K562 (cell line): ENCODE measurements around the gene FOXJ2. TPM values are rescaled to one million over a fixed set of nuclear protein-coding genes. Genes with fewer than 3 reads are reported as not detected.
"Not testable (repeated sequence)": the region's sequence is repeated elsewhere in the genome, so short reads cannot be mapped to it uniquely, and the experiment has no call there.

Experiments used
- ATAC-seq: fragments of 200-7000 bp; cut with Tn5 transposase; 3 replicates; pipeline ENCODE4 v1.9.1; 2020; ENCODE audit warnings: moderate library complexity
- BruUV-seq: library from RNA; stranded (reverse); fragments of 400-500 nt; replicated peaks from 2 replicates; lab custom pipeline; 2021; lab: Mats Ljungman, UMichigan
- CTCF ChIA-PET: fragments of 300-600 bp; formaldehyde crosslinking; extraction: SDS; loops from one replicate; lab custom pipeline; 2021; ENCODE audit warnings: low intra/inter-chr PET ratio; lab: Yijun Ruan, JAX
- POLR2A ChIA-PET: fragments of 300-600, 350-650 bp; sonication (Branson Sonifier 250); formaldehyde crosslinking; extraction: SDS; loops from one replicate; lab custom pipeline; 2021; ENCODE audit warnings: antibody characterized with exemption, inconsistent platforms; lab: Yijun Ruan, JAX
- DNase-seq, 4 experiments: peaks; one replicate each; pipeline versions ENCODE4 v3.0.0 to v3.0.0-alpha.2; 2011 to 2018; ENCODE audit warnings: low spot score in 3 of 4, mixed read lengths in 3 of 4; ENCODE audit errors: extremely low read depth in 1 of 4
- FAIRE-seq: peaks from 2 replicates; lab custom pipeline; 2011; peaks lifted over from hg19 to GRCh38; lab: Jason Lieb, UNC
- H2AFZ ChIP-seq: 2 replicates; pipeline ENCODE4 v1.6.0; 2011; ENCODE audit warnings: low read depth, low read length, control low read depth, inconsistent platforms
- H3K27ac ChIP-seq: fragments of 200-600 bp; 3 replicates; pipeline ENCODE4 v1.8.0; 2011; ENCODE audit warnings: low read depth, mild to moderate bottlenecking, control low read depth, inconsistent platforms, low read length, moderate library complexity, mixed read lengths; ENCODE audit errors: extremely low read depth
- H3K27me3 ChIP-seq, 2 experiments: fragments of 300-600 bp in 1 of 2; 2 replicates in 1 of 2; 3 replicates in 1 of 2; pipeline versions ENCODE4 v1.6.0 to v1.8.0; 2011; ENCODE audit warnings: inconsistent platforms in 2 of 2, low read length in 2 of 2, mild to moderate bottlenecking in 1 of 2, mixed read lengths in 1 of 2, moderate library complexity in 1 of 2; ENCODE audit not compliant: control insufficient read depth in 2 of 2, insufficient read depth in 2 of 2
- H3K36me3 ChIP-seq: fragments of 300-600 bp; 3 replicates; pipeline ENCODE4 v1.8.0; 2011; ENCODE audit warnings: mild to moderate bottlenecking, low read length, inconsistent platforms; ENCODE audit not compliant: control insufficient read depth, insufficient read depth
- H3K4me1 ChIP-seq, 2 experiments: fragments of 200-600 bp in 1 of 2; replicated peaks in 1 of 2; 2 replicates in 1 of 2; 3 replicates in 1 of 2; pipeline versions ENCODE4 v1.5.1 to v1.8.0; 2011; ENCODE audit warnings: inconsistent platforms in 2 of 2, low read length in 2 of 2, mild to moderate bottlenecking in 1 of 2, mixed read lengths in 1 of 2, moderate library complexity in 1 of 2; ENCODE audit not compliant: control insufficient read depth in 2 of 2, insufficient read depth in 2 of 2
- H3K4me2 ChIP-seq: 2 replicates; pipeline ENCODE4 v1.6.1; 2011; ENCODE audit warnings: low read length, control low read depth, inconsistent platforms, mixed read lengths; ENCODE audit not compliant: insufficient read depth
- H3K4me3 ChIP-seq: fragments of 200-600 bp; sonication (generic), shearing (Covaris generic); 2 replicates; pipeline ENCODE4 v1.5.1; 2016; ENCODE audit warnings: control low read depth, inconsistent platforms
- H3K79me2 ChIP-seq: fragments of 200-600 bp; 3 replicates; pipeline ENCODE4 v1.8.0; 2011; ENCODE audit warnings: low read length, inconsistent platforms; ENCODE audit not compliant: control insufficient read depth, insufficient read depth
- H3K9ac ChIP-seq, 2 experiments: 2 replicates each; pipeline versions ENCODE4 v1.6.0 to v1.6.1; 2011; ENCODE audit warnings: low read depth in 2 of 2, low read length in 2 of 2, control low read depth in 1 of 2, inconsistent platforms in 1 of 2, mild to moderate bottlenecking in 1 of 2, mixed read lengths in 1 of 2; ENCODE audit not compliant: insufficient read depth in 1 of 2
- H3K9me1 ChIP-seq: one replicate; pipeline ENCODE4 v1.6.0; 2011; ENCODE audit warnings: inconsistent platforms, mild to moderate bottlenecking, low read length, moderate library complexity; ENCODE audit not compliant: control insufficient read depth, insufficient read depth
- H3K9me3 ChIP-seq: replicated peaks from 2 replicates; pipeline ENCODE4 v1.5.1; 2011; ENCODE audit warnings: low read depth, low read length, inconsistent platforms; ENCODE audit not compliant: control insufficient read depth, insufficient read depth
- H4K20me1 ChIP-seq: replicated peaks from 2 replicates; pipeline ENCODE4 v1.6.1; 2011; ENCODE audit warnings: low read length, inconsistent platforms, mixed read lengths; ENCODE audit not compliant: control insufficient read depth, insufficient read depth
- COPS2 ChIP-seq: fragments of 450-650 bp; conservative IDR thresholded peaks from 2 replicates; pipeline ENCODE4 v1.6.1; 2016; ENCODE audit warnings: mild to moderate bottlenecking, moderate library complexity
- GTF2B ChIP-seq: IDR thresholded peaks from 2 replicates; pipeline ENCODE4 v1.6.1; 2011; ENCODE audit not compliant: insufficient read length; ENCODE audit errors: extremely low read depth
- HNRNPK ChIP-seq: fragments of 200-400 bp; formaldehyde crosslinking; IDR thresholded peaks from one replicate; pipeline ENCODE4 v1.6.1; 2018; ENCODE audit warnings: mild to moderate bottlenecking, low read depth, low read length; ENCODE audit not compliant: poor library complexity, severe bottlenecking
- MAX ChIP-seq: sonication (generic); formaldehyde crosslinking; IDR thresholded peaks from 2 replicates; pipeline ENCODE4 v1.9.0; 2022; ENCODE audit warnings: mild to moderate bottlenecking, missing genetic modification reagents
- MBD2 ChIP-seq: sonication (generic); IDR thresholded peaks from 2 replicates; pipeline ENCODE4 v1.6.1; 2016; ENCODE audit warnings: low read depth, borderline replicate concordance
- RAD51 ChIP-seq: fragments of 450-650 bp; IDR thresholded peaks from 2 replicates; pipeline ENCODE4 v1.7.1; 2016; ENCODE audit warnings: low read depth, mild to moderate bottlenecking, borderline replicate concordance
- SMARCE1 ChIP-seq: fragments of 450-650 bp; IDR thresholded peaks from 2 replicates; pipeline ENCODE4 v1.7.1; 2016; ENCODE audit warnings: mild to moderate bottlenecking
- TAF15 ChIP-seq: fragments of 200-400 bp; formaldehyde crosslinking; IDR thresholded peaks from 2 replicates; pipeline ENCODE4 v1.6.1; 2017; ENCODE audit warnings: mild to moderate bottlenecking, low read depth, low read length, moderate library complexity
- ZFP91 ChIP-seq: sonication (generic); formaldehyde crosslinking; IDR thresholded peaks from 2 replicates; pipeline ENCODE4 v1.8.0; 2022; ENCODE audit warnings: mild to moderate bottlenecking, missing genetic modification reagents
- ZNF589 ChIP-seq: fragments of 200-800 bp; sonication (Bioruptor generic); IDR thresholded peaks from 2 replicates; pipeline ENCODE4 v1.6.1; 2016; ENCODE audit warnings: low read depth, missing genetic modification characterization, missing compliant biosample characterization
- WGBS: fragments of 100-300 bp; shearing (Covaris generic); methylation state at CpG from one replicate; pipeline ENCODE4 v1.1.6; 2016; ENCODE audit warnings: low coverage, mixed read lengths; ENCODE audit not compliant: insufficient coverage; ENCODE audit errors: missing lambda C conversion rate; 5-methylcytosine and 5-hydroxymethylcytosine counted together
- in situ Hi-C: fragments of 300-500 bp; cut with MboI; formaldehyde crosslinking; loops from 4 replicates; pipeline ENCODE4 v1.15.0; 2018; ENCODE audit warnings: inconsistent platforms, mixed read lengths
- intact Hi-C: fragments of 100-400 bp; cut with micrococcal nuclease; formaldehyde crosslinking; loops from 2 replicates; pipeline ENCODE4 v1.14.2; 2022
- polyA plus RNA-seq, 8 experiments: library from polyadenylated mRNA; depleted of rRNA in 4 of 8; stranded (reverse) in 5 of 8; unstranded in 3 of 8; fragments of >200 nt; fragmentation: Nextera tagmentation in 2 of 8; fragmentation: Illumina TruSeq in 1 of 8; extraction: Ambion mirVana in 2 of 8; extraction: Trizol in 1 of 8; gene quantifications; 2 replicates each; pipeline versions ENCODE4 v1.2.1 to v1.2.3, GENCODE V29; 2011 to 2014; ENCODE audit warnings: inconsistent platforms in 1 of 8, missing spikeins in 1 of 8
- total RNA-seq, 7 experiments: library from RNA; depleted of rRNA in 6 of 7; stranded (reverse); fragments of >200 nt in 6 of 7; fragmentation: Illumina TruSeq in 2 of 7; extraction: Trizol in 2 of 7; gene quantifications; 2 replicates each; pipeline versions ENCODE4 v1.2.1 to v1.2.3, GENCODE V29; 2011 to 2021; ENCODE audit warnings: low replicate concordance in 1 of 7

Gene FOXJ2
- total and polyA plus RNA-seq, 9 of the 15 experiments (the other 6 are each of a cell fraction or from before 2014, with no cell fraction given) = 1.0 to 7.5 (median 2.4) TPM

GRCh38 chr12:8087666-8088065 lies 55.1 kb downstream of the FOXJ2 start (continued):
- no peak for TF ChIP-seq RAD51

GRCh38 chr12:8088574-8088973 lies 56.1 kb downstream of the FOXJ2 start:
- H3K9ac ChIP-seq = no peak overlapping the region
- intact Hi-C loops = loop anchor here (10.0 kb wide), 1 partner anchor 154 kb away; the partner anchor contains the start of gene SLC2A3
- no peaks in the 10 kb centered on the region for H3K27me3 ChIP-seq
- no peak overlapping the region for H3K4me3 ChIP-seq
- WGBS = 74% methylated on average over 3 of the region's 3 CpGs
- 0 out of 2 replicates have a peak, but pooled peaks cover 3% of the 10 kb centered on the region for H4K20me1 ChIP-seq
- peaks cover 0 to 3% of the 10 kb centered on the region in 2 experiments; a peak in 1 of 5 replicates for H3K4me1 ChIP-seq
- no peaks in the 10 kb centered on the region for H3K9me1 ChIP-seq
- TF ChIP-seq TAF15 = no peak
- TF ChIP-seq MAX = no peak
- TF ChIP-seq COPS2 = no peak
- no peak for TF ChIP-seq GTF2B
- no peak for TF ChIP-seq ZFP91 (CRISPR knock-in tag)
- no peak for TF ChIP-seq ZNF589
- TF ChIP-seq MBD2 = no peak
- no peak for TF ChIP-seq SMARCE1
- TF ChIP-seq HNRNPK = no peak
- TF ChIP-seq, all 486 proteins: peak for 0
- Histone ChIP-seq H3K4me2 (no peak overlapping the region), H3K9me3 (no peaks in the 10 kb centered on the region), H3K36me3 (peaks cover 64% of the 10 kb centered on the region), H2AFZ (no peak overlapping the region), H3K79me2 (peaks cover 53% of the 10 kb centered on the region), H3K27ac (no peak overlapping the region)
- in situ Hi-C loops = no loop called here
- ChIA-PET POLR2A (interaction anchor here (1.5 kb wide), 1 partner anchor 8 kb away, joined by 3 read pairs; no protein-coding TSS in a partner anchor), CTCF (no interaction called here)
- ATAC-seq (no peak), DNase-seq (no peak), FAIRE-seq (no peak)
- no TSS peak for BruUV-seq

- intact Hi-C loops = loop anchor here (10.0 kb wide), 1 partner anchor 154 kb away; the partner anchor contains the start of gene SLC2A3
- H3K4me3 ChIP-seq, DNase-seq, BruUV-seq, H3K9me1 ChIP-seq, ATAC-seq, FAIRE-seq, H3K4me2 ChIP-seq, H4K20me1 ChIP-seq, H3K9ac ChIP-seq, in situ Hi-C loops, H3K9me3 ChIP-seq, POLR2A ChIA-PET, H2AFZ ChIP-seq, H3K27ac ChIP-seq, H3K27me3 ChIP-seq, H3K4me1 ChIP-seq, CTCF ChIA-PET: not testable (repeated sequence)
- 91% methylated on average over 11 of the region's 11 CpGs for WGBS
- peaks cover 46% of the 10 kb centered on the region for H3K79me2 ChIP-seq
- peaks cover 69% of the 10 kb centered on the region for H3K36me3 ChIP-seq
Observed at GRCh38 chr12:8089277-8089676, 56.8 kb downstream of the FOXJ2 start.
